Measurements from ENCODE around the gene ITGA7.

Gene ITGA7

GRCh38 chr12:55647027-55647426 is 60.7 kb downstream of the ITGA7 start:
- no peak for DNase-seq (ENCODE audit: low spot score)

- DNase-seq (ENCODE audit: low spot score): no peak
Measured at GRCh38 chr12:55644591-55644990, 63.1 kb downstream of the ITGA7 start.

GRCh38 chr12:55642669-55643068 is 65.0 kb downstream of the ITGA7 start:
- DNase-seq (ENCODE audit: low spot score): no peak

- no peak for DNase-seq (ENCODE audit: low spot score)
Measured at GRCh38 chr12:55642267-55642666, 65.4 kb downstream of the ITGA7 start.

- DNase-seq (ENCODE audit: low spot score): no peak
Measured at GRCh38 chr12:55641595-55641994, 66.1 kb downstream of the ITGA7 start.

- no peak for DNase-seq (ENCODE audit: low spot score)
Measured at GRCh38 chr12:55637467-55637866, 70.2 kb downstream of the ITGA7 start.

GRCh38 chr12:55636853-55637252 is 70.9 kb downstream of the ITGA7 start, which contains the start of gene OR10P1:
OR10P1 (plus strand) TSS chr12:55636892; CDS start chr12:55636892, 0 bp downstream.
- no peak for DNase-seq (ENCODE audit: low spot score)

GRCh38 chr12:55636116-55636655 is 71.5 kb downstream of the ITGA7 start:
- no peak for DNase-seq (ENCODE audit: low spot score)
